Pons (tissue), 1 donor: ENCODE measurements around the gene PEAK3.

ENCODE experiments used
- DNase-seq: peaks from one replicate; pipeline ENCODE4 v3.0.0-alpha.2; 2016; ENCODE audit warnings: low spot score

The PEAK3 gene

DNA sequence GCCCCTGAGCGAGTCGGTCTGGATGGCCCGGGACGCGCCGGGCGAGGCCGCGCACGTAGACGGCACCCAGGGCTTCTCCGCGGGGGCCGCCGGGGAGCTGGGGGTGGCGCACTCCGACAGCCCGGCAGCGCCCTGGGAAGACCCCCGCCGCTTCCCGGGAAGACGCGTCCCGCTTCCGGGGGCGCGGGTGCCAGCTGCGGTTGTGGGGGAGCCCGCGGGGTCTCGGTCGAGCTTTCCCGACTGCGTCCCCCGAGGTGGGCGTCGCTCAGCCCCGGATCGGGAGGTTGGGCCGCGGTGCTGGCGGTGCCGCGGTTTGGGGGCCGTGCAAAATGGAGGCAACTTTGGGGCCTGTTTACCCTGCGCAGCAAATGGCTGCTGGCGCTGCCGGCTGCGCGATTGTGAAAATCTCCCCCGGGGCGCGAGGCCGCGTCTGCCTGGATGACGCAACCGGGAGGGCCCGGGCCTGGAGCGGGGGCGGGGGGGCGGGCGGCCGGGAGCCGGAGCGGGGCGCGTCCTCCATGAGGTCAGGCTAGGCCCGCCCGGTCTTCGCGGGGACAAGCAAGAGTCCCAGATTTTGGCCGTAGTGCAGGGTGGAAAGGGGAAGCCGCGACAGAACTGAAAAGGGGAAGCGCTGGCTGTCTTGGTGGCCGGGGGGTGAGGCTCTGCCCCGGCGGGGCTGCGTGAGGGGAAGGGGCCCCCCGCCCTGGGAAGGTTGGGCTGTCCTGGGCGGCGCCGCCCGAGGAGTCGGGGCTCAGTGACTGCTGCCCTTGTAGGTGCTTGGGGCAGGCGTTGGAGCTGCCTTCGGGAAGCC, 11.3 kb downstream of the PEAK3 start:
- DNase-seq = peak; percentile 74

DNA sequence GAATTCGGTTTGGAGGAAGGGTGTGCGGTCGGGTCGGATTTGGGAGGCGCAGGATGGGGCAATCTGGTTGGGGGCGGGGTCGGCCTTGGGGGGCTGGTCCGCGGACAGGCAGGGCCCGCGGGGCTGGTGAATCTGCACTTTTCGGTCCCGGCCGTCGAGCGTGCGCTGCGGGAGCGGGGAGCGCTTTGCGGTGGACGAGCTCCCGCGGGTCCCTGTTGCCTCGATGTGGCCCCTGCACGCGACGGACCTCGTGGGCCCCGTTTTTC, 11.9 kb downstream of the PEAK3 start:
- no peak for DNase-seq

DNA sequence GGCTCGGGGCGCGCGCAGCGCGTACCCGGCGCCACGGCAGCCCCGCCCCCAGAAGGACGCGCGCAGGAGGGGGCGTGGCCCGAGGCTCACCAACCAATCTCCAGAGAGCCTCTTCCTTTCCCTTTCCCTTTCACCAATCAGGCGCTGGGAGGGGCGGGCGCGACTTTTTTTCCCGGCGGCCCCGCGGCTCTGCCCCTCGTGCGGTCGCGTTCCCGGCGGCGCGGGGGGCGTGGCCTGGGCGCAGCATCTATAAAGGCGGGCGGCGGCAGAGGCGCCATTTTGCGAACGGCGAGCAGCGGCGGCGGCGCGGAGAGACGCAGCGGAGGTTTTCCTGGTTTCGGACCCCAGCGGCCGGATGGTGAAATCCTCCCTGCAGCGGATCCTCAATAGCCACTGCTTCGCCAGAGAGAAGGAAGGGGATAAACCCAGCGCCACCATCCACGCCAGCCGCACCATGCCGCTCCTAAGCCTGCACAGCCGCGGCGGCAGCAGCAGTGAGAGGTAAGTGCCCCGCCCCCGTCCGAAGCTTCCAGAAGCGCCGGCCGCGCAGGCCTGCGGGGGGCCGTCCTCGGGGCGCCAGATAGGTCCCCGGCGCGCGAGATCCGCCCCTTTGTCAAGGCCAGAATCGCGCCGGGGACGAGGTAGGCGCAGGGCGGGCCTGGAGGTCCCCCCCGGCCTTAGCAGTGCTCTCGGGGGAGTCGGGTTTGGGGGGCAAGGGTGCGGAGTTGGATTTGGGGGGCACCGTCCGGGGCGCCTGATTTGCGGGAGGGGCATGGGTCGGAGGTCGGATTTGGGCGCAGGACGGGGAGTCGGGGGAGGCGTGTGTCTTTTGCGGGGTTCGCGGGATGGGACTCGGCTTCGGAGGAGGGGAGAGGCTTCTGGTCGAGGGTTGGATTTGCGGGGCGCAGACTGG, 12.5 kb downstream of the PEAK3 start:
- DNase-seq = peak; percentile 95

DNA sequence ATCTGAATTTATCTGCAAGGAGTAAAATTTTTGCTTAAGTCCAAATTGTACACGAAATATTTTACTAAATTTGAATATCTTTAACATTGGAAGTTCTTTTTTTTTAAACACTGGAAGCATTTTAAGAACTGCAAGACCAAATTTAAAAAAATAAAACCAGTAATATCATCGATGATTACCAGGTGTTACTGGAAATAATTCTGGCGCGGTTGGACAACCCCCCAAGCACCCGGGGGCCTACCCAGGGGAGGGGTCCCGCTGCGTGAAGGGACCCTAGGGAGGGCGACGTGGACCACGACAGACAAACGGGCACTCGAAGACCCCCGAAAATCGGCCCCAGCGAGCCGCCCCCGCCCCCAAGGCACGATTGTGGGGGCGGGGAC, 13.1 kb downstream of the PEAK3 start:
- DNase-seq = no peak

DNA sequence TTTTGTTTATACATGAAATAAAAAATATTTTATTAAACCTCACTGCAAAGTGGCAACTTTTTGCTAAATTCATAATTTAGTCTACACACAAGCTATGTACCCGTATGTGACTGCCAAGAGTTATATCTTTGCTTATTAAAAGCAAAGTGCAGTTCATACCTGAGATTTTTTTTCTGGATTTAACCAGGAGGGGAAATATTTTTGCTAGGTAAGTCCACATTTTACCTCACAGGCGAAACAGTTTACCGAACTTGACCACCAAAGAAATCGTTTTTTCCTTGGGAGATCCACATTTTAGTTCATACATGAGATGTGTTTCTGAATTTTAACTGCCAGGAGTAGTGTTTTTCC, 13.5 kb downstream of the PEAK3 start:
- DNase-seq = no peak

DNA sequence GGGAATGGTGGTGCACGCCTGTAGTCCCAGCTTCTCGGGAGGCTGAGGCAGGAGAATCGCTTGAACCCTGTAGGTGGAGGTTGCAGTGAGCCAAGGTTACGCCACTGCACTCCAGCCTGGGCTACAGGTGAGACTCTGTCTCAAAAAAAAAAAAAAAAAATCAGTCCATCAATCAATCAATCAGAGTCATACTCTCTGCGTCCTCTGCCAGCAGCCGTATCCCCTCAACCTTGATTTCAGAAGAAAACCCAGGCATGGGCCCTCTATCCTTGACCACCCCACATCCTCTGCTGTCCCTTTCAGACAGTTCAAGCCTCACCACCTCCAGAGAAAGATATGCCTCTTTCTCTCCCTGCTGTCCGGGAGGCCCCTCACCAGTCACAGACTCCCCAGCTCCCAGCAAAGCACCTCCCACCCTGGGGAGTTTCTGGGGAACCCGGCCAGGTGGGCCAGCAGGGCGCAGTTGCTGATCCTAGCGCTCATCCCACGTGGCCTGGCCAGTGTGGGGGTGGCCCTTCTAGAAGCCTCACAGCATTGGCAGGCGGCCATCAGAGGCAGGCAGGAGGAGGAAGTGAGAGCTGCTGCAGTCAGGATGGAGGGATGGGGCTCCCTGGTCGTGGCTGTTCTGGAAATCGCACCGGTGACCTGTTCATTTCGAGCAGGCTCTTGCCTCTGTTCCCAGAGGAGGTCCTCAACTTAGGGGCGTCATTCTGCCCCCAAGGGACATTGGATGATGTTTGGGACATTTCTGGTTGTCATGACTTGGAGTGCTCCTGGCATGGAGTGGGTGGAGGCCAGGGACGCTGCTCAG, 15.6 kb downstream of the PEAK3 start:
- DNase-seq = peak; percentile 82

DNA sequence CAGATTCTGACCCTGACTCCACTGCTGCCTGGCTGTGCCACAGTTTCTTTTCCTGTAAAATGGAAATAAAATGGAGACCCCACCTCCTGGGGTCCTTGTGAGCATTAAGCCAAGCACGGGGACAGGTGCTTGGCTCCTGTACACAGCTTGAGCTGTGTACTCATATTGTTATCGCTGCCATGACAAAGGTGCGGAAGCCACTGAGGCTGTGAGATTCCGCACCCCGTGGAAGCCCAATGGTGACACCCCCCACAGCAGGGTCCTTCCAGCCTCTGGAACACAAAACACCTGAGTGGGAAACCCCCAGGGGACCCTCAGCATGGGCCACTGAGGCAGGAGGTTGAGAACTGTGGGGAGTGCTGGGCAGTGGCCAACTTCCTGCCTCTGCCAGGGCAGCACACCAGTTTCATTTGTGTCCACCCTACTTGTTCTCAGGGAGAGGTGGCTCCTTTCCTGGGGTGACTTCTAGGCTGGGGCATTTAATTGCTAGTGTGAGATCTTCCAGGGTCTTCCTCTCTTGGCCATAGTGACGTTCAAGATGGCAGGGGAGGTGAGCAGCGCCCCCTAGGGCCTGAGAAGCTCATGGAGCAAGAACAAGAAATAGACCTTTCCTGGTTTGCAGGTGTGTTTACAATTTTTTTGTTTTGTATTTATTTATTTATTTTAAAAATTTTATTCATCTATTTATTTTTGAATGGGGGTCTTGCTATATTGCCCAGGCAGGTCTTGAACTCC, 20.4 kb downstream of the PEAK3 start:
- no peak for DNase-seq

DNA sequence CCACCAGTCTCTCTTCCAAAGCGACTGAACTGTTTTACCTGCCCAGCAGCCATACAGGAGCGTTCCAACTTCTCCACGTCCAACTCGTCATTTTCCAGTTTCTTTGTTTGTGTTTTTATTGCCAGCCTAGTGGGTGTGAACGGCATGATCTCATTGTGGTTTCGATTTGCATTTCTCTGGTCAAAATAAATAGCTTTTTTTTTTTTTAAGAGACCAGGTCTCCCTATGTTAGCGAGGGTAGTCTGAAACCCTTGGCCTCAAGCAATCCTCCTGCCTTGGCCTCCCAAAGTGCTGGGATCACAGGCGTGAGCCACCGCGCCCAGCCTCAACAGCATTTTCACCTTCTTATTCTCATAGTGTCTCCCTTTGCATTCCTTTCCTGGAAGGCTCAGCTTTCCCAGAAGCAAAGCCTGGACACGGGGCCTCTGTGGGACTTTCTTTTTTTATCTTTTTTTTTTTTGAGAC, 21.6 kb downstream of the PEAK3 start:
- no peak for DNase-seq

DNA sequence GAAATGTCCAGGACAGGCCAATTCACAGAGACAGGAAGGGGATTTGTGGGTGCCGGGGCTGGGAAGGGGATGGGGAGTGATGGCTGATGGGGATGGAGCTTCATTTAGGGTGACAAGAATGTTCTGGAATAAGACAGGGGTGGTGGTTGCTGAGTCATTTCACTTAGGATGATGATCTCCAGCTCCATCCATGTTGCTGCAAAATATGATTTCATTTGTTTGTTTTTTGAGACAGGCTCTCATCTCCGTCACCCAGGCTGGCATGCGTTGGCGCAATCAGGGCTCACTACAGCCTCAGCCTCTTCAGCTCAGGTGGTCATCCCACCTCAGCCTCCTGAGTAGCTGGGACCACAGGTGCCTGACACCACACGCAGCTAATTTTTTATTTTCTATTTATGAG, 22.6 kb downstream of the PEAK3 start:
- no peak for DNase-seq

DNA sequence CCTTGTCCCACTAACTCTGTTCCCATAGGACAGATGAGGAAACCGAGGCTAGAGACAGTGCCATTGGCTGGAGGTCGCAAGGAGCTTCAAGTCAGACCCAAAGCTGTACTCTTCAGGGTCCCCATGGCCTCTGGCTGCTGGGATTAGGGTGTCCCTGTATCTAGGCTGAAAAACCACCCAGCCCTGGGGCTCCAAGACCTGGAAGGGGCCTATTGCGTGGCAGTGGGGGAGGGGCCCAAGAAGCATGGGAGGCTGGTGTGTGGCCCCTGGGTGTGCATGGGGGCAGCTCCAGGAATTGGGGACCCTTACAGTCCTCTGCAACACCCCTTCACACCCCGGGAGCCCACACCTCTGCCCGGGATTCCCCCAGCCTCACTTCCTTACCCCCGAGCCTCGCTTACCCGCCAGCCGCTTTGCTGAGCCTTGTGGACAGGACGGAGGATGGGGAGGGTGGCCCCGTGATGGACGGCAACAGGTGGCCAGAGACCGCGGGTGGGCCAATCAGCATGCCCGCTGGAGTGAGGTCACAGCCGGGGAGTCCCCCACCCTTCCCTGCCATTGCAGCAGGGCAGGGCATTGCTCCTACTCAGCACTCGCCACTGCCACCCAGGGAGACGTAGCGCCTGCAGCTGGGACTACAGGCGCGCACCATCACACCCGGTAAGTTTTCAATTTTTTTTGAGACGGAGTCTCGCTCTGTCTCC, 25.8 kb downstream of the PEAK3 start, which contains the start of gene JSRP1:
Gene JSRP1, minus strand, starts transcription at position 436 of the 704 bp plus-strand sequence. CDS start 1,103 bp downstream, outside the sequence.
- DNase-seq = no peak

DNA sequence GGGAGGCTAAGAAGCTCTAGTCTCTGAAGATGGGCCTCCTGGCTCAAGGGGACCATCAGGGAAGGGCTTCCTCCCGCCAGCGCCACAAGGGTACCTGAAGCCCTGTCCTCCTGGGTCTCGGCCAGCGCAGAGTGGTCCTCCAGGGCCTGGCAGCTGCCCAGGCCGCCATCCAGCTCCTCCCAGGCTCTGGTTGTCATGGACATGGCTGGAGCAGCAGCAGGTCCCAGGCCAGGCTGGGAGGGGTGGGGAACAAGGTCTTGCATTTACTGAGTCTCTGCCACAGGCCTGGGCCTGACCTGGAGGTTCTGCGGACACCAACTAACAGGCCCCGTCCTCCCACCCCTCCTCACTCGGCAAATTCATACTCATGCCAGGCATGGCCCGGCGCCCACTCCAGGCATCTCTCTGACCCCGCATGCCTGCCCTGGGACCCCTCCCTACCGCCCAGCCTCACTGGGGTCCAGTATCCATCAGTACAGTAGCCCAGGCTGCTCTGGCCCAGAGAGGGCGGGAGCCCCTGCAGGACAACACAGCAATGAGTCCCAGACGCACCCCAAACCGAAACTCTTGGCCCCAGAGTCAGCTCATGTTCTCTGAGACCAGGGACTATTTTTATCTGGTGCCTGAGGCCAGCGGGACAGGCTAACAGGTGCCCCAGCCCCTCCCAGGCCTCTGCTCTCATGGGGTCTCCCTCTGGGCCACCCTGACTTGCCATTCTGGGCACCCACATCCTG, 26.7 kb downstream of the PEAK3 start:
- DNase-seq = no peak

DNA sequence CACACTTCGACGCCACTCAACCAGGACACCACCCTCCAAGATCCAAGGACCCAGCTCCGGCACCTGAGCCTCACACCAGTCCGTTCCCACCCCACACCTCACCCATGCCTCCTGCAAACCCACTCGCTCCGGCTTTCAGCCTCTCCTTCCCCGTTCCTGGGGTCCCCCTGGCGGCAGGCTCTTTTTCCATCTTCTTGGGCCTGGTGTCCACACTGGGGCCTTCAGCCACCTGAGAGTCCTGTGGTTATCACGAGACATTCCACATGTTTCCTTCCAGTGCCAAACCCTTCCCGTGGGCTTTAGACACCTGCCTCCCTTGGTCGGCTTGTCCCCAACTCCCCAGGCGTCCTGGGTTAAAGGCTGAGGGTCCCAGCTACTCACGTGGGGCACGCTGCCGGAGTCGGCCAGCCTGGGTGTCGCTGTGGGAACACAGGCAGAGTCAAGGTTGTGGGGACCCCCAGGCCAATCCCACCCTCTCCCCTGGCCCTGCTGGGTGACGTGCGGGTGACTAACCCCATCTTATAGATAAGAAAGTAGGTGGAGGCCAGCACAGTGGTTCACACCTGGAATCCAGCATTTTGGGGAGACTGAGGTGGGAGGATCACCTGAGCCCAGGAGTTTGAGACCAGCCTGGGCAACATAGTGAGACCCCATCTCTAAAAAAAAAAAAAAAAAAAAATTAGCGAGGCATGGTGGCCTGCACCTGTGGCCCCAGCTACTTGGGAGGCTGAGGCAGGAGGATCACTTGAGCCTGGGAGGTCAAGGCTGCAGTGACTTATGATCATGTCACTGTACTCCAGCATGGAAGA, 27.7 kb downstream of the PEAK3 start:
- DNase-seq = no peak

DNA sequence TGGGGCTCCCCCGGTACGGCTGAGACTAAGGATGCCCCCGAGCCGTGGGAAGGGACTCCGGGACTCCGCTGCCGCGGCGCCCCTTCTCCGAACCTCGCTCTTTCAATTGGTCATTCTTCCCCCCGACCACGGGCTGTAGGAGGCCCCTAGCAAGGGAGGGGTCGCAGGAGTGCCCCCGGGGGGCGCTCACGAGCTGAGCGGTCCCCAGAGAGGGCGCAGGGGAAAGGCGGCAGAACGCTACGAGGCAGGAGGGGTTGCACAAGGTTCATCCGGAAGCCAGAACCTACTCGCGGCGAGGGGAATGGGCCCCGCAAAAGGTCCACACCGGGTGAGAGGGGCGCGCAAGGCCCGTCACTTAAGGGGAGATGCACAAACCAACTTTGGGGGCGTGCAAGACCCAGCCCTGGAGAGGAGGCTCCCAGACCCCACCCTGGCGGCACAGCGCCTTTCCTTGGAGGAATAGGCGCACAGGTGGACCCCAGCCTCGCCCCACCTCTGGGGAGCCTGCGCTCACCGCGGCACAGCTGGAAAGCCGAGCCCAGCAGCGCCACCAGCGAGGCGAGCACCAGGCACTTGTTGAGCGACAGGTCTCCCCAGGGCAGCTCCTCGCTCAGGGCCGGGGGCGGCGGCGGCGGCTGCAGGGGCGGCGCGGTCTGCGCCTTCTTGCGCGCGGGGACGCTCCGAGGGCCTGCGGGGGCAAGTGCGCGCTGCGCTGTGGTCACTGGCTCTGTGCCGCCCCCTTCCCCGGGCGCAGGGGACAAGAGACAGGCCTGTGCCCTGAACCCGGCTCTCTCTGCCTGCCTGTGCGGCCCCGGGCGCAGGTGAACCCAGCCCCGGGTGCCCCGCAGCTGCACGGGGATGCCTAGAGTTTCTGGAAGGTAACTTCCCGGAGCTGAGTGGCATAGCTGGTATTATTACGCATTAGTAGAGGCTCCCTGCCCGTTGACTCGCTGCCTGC, 28.6 kb downstream of the PEAK3 start:
- no peak for DNase-seq

DNA sequence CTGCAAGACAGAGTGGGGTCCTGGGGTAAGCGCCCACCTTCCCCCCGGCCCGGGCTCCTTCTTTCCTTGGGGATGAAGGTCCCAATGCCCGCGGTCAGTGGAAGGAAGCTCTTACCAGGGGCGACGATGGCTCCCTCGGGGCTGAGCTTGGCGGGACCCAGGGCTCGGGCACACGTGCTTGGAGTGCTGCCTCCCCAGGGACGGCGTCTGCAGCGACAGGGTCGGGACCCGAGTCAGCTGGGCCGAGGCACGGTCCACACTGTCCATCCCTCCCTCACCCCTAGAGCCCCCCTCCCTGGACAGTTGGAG, 29.2 kb downstream of the PEAK3 start:
- no peak for DNase-seq

DNA sequence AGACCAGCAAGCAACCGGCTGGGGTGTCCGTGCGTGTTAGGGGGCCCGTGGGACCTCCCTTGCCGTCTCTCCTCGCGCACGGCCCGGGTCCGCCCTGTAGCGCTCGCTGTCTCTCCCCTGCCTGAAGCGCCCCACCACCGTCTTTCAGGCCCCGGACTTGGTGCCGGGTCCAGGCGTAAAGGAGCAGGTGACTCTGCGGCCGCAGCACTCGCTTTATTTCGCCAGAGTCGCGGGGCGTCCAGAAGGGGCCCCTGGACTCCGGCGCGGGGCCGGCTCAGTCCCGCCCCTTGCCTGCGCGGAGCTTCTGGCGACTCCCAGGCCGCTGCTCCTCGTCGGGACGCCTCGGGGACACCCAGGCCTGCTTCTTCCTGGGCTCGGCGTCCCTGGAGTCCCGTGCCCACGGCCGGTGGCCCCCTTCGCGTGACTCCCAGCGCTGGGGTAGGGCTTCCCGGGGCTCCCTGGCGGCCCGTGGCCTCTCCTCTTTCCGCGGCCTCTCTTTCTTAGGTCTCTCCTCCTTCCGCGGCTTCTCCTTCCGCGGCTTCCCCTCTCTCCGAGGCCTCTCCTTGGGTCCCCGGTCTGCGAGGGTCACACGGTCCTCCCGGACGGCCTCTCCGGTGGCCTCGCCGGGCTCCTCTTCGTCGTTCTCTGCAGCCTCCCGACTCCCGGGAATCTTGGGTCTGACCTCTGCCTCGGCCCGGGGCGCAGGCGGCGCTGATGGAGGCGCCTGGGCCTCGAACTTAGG, 29.7 kb downstream of the PEAK3 start:
- no peak for DNase-seq

DNA sequence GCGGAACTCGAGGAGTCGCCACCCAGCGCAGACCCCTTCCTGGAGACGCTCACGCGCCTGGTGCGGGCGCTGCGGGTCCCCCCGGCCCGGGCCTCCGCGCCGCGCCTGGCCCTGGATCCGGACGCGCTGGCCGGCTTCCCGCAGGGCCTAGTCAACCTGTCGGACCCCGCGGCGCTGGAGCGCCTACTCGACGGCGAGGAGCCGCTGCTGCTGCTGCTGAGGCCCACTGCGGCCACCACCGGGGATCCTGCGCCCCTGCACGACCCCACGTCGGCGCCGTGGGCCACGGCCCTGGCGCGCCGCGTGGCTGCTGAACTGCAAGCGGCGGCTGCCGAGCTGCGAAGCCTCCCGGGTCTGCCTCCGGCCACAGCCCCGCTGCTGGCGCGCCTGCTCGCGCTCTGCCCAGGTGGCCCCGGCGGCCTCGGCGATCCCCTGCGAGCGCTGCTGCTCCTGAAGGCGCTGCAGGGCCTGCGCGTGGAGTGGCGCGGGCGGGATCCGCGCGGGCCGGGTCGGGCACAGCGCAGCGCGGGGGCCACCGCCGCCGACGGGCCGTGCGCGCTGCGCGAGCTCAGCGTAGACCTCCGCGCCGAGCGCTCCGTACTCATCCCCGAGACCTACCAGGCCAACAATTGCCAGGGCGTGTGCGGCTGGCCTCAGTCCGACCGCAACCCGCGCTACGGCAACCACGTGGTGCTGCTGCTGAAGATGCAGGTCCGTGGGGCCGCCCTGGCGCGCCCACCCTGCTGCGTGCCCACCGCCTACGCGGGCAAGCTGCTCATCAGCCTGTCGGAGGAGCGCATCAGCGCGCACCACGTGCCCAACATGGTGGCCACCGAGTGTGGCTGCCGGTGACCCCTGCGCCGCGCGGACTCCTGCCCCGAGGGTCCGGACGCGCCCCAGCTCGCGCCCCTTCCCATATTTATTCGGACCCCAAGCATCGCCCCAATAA, 30.6 kb downstream of the PEAK3 start:
- DNase-seq = no peak

DNA sequence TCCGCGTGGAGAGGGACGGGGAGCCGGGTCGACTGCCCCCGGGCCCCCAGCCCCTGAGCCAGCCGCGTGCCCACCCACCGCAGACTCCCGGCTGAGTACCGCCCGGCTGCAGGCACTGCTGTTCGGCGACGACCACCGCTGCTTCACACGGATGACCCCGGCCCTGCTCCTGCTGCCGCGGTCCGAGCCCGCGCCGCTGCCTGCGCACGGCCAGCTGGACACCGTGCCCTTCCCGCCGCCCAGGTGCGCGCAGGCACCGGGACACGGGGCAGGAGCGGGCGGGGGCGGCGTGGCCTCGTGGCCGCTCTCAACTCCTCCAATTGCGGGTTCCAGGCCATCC, 31.2 kb downstream of the PEAK3 start:
- DNase-seq = no peak
